ENCODE measurements around the gene MSI2.

GRCh38 chr17:57442401-57442823, 186.1 kb downstream of the MSI2 start:
- TF ChIP-seq CTCF (IDR thresholded peaks at IDR 0.05) (no peak), EZH2 (IDR thresholded peaks at IDR 0.05; ENCODE audit: borderline replicate concordance, insufficient read depth, low read depth, low read length, poor library complexity, severe bottlenecking) (no peak)

All from B cell (primary cell).